ENCODE measurements around the gene SFRP5.

GRCh38 chr10:97764519-97764931, 7.3 kb downstream of the SFRP5 start:
- TF ChIP-seq GATA2 (IDR thresholded peaks at IDR 0.05; ENCODE audit: low read depth, low read length) (no peak), GATA3 (IDR thresholded peaks at IDR 0.05; ENCODE audit: low read depth, low read length) (no peak)

Data from SH-SY5Y (cell line).